ENCODE measurements around the gene PEX1.
"Not testable (repeated sequence)": the region's sequence is repeated elsewhere in the genome, so short reads cannot be mapped to it uniquely, and the experiment has no call there.

Gene PEX1

GRCh38 chr7:92506363-92506762 lies 22.0 kb downstream of the PEX1 start:
- no peak for DNase-seq (ENCODE audit: low read depth in 2 of 2)

- DNase-seq (ENCODE audit: low read depth in 2 of 2), result no peak
These were observed 23.8 kb downstream of the PEX1 start for GRCh38 chr7:92504563-92504962.

GRCh38 chr7:92503767-92504166 lies 24.6 kb downstream of the PEX1 start:
- no peak for DNase-seq (ENCODE audit: low read depth in 2 of 2)

GRCh38 chr7:92498557-92498956 lies 29.8 kb downstream of the PEX1 start:
- no peak for DNase-seq (ENCODE audit: low read depth in 2 of 2)

- DNase-seq (ENCODE audit: low read depth in 2 of 2), result no peak
These were observed 31.4 kb downstream of the PEX1 start for GRCh38 chr7:92496876-92497275.

- no peak for DNase-seq (ENCODE audit: low read depth in 2 of 2)
These were observed 38.7 kb downstream of the PEX1 start for GRCh38 chr7:92489634-92490033.

- DNase-seq (ENCODE audit: low read depth in 2 of 2), result no peak
These were observed 40.5 kb downstream of the PEX1 start for GRCh38 chr7:92487804-92488203.

GRCh38 chr7:92485974-92486373 lies 42.3 kb downstream of the PEX1 start:
- no peak for DNase-seq (ENCODE audit: low read depth in 2 of 2)

GRCh38 chr7:92485267-92485892 lies 42.9 kb downstream of the PEX1 start:
- DNase-seq (ENCODE audit: low read depth in 2 of 2), result no peak

- DNase-seq (ENCODE audit: low read depth in 2 of 2), result not testable (repeated sequence)
These were observed 44.1 kb downstream of the PEX1 start for GRCh38 chr7:92484226-92484625.

- DNase-seq (ENCODE audit: low read depth in 2 of 2), result not testable (repeated sequence)
These were observed 44.7 kb downstream of the PEX1 start for GRCh38 chr7:92483624-92484023.

- not testable (repeated sequence) for DNase-seq (ENCODE audit: low read depth in 2 of 2)
These were observed 49.2 kb downstream of the PEX1 start for GRCh38 chr7:92479146-92479545.

GRCh38 chr7:92478711-92479110 lies 49.6 kb downstream of the PEX1 start:
- no peak for DNase-seq (ENCODE audit: low read depth in 2 of 2)

GRCh38 chr7:92478095-92478494 lies 50.2 kb downstream of the PEX1 start:
- no peak for DNase-seq (ENCODE audit: low read depth in 2 of 2)

- not testable (repeated sequence) for DNase-seq (ENCODE audit: low read depth in 2 of 2)
These were observed 50.6 kb downstream of the PEX1 start, which contains the start of gene ERVW-1 for GRCh38 chr7:92477681-92478080. TSS of gene ERVW-1 (minus strand) at chr7:92477946. CDS start at chr7:92470381, 7,565 bp downstream.

- not testable (repeated sequence) for DNase-seq (ENCODE audit: low read depth in 2 of 2)
These were observed 52.3 kb downstream of the PEX1 start for GRCh38 chr7:92475851-92476590.

GRCh38 chr7:92475261-92475770 lies 53.0 kb downstream of the PEX1 start:
- not testable (repeated sequence) for DNase-seq (ENCODE audit: low read depth in 2 of 2)

- DNase-seq (ENCODE audit: low read depth in 2 of 2), result not testable (repeated sequence)
These were observed 54.3 kb downstream of the PEX1 start for GRCh38 chr7:92473989-92474388.

- not testable (repeated sequence) for DNase-seq (ENCODE audit: low read depth in 2 of 2)
These were observed 59.7 kb downstream of the PEX1 start for GRCh38 chr7:92468589-92468988.

GRCh38 chr7:92466682-92467081 lies 61.6 kb downstream of the PEX1 start:
- no peak for DNase-seq (ENCODE audit: low read depth in 2 of 2)

GRCh38 chr7:92464515-92464914 lies 63.8 kb downstream of the PEX1 start:
- DNase-seq (ENCODE audit: low read depth in 2 of 2), result no peak

GRCh38 chr7:92462560-92462959 lies 65.8 kb downstream of the PEX1 start:
- DNase-seq (ENCODE audit: low read depth in 2 of 2), result no peak

Measured in stimulated activated CD8-positive, alpha-beta memory T cell treated with anti-CD3 and anti-CD28 coated beads, Interleukin-15, amount 100 ng/mL, for 4 hours (primary cell).